ENCODE data around the gene UBA3. TPM values are rescaled to one million over a fixed set of nuclear protein-coding genes. Genes with fewer than 3 reads are reported as not detected.

Gene UBA3
- total RNA-seq, 2 donors from 2014 or later = 74.6 to 76.6 TPM

- Mint-ChIP-seq H3K36me3 (ENCODE audit: low read depth) (peaks cover 60% of the 10 kb centered on the region), H3K4me3 (no peak overlapping the region), H3K27me3 (ENCODE audit: insufficient read depth) (no peaks in the 10 kb centered on the region), H3K4me1 (peaks cover 43% of the 10 kb centered on the region), H3K27ac (no peak overlapping the region), H3K9me3 (no peaks in the 10 kb centered on the region)
- WGBS, 2 experiments (ENCODE audit: insufficient coverage in 1 of 2, insufficient read length in 1 of 2) = 91 to 95% methylated on average over 4 of the region's 5 CpGs
- DNase-seq = no peak
- H3K4me1 ChIP-seq (ENCODE audit: control insufficient read depth, insufficient read depth, low read length) = peaks cover 6% of the 10 kb centered on the region
- H3K9ac ChIP-seq (ENCODE audit: extremely low read depth, low read length, poor library complexity, severe bottlenecking) = no peak overlapping the region
- no peak overlapping the region for H3K4me3 ChIP-seq (ENCODE audit: low read length)
- H3K9me3 ChIP-seq (ENCODE audit: control insufficient read depth, low read length) = no peaks in the 10 kb centered on the region
- no peak overlapping the region for H3K27ac ChIP-seq (ENCODE audit: low read depth, low read length)
- no peak for TF ChIP-seq CTCF (conservative IDR thresholded peaks at IDR 0.05)
- H3K27me3 ChIP-seq (ENCODE audit: control insufficient read depth, insufficient read depth, low read length, poor library complexity, severe bottlenecking) = no peaks in the 10 kb centered on the region
- H3K36me3 ChIP-seq (ENCODE audit: control insufficient read depth, insufficient read depth, low read length) = peaks cover 71% of the 10 kb centered on the region
Observed at GRCh38 chr3:69005791-69006482, 74.2 kb downstream of the UBA3 start.

- peaks cover 64% of the 10 kb centered on the region for H3K36me3 Mint-ChIP-seq (ENCODE audit: low read depth)
- H3K27ac Mint-ChIP-seq = no peak overlapping the region
- H3K4me1 ChIP-seq (ENCODE audit: control insufficient read depth, insufficient read depth, low read length) = peaks cover 6% of the 10 kb centered on the region
- no peak for TF ChIP-seq CTCF (conservative IDR thresholded peaks at IDR 0.05)
- H3K27me3 ChIP-seq (ENCODE audit: control insufficient read depth, insufficient read depth, low read length, poor library complexity, severe bottlenecking) = no peaks in the 10 kb centered on the region
- no peak overlapping the region for H3K27ac ChIP-seq (ENCODE audit: low read depth, low read length)
- no peak overlapping the region for H3K9ac ChIP-seq (ENCODE audit: extremely low read depth, low read length, poor library complexity, severe bottlenecking)
- no peak overlapping the region for H3K4me3 Mint-ChIP-seq
- DNase-seq = no peak
- no peaks in the 10 kb centered on the region for H3K9me3 Mint-ChIP-seq
- H3K27me3 Mint-ChIP-seq (ENCODE audit: insufficient read depth) = no peaks in the 10 kb centered on the region
- H3K4me3 ChIP-seq (ENCODE audit: low read length) = no peak overlapping the region
- H3K4me1 Mint-ChIP-seq = peaks cover 36% of the 10 kb centered on the region
- peaks cover 68% of the 10 kb centered on the region for H3K36me3 ChIP-seq (ENCODE audit: control insufficient read depth, insufficient read depth, low read length)
- WGBS, 2 experiments (ENCODE audit: insufficient coverage in 1 of 2, insufficient read length in 1 of 2) = 93 to 94% methylated on average over 4 to 6 of the region's 6 CpGs
- H3K9me3 ChIP-seq (ENCODE audit: control insufficient read depth, low read length) = no peaks in the 10 kb centered on the region
Observed at GRCh38 chr3:69005071-69005790, 74.9 kb downstream of the UBA3 start.

Small RNA genes within 50 kb of the gene (microRNA-seq; reads per million reads assigned to microRNA genes)
- not detected for gene MIR3136 (ENCODE audit: borderline microRNAs expressed)

Other genes starting within 250 kb of the UBA3 start
- under 1 TPM; 0.42 to 0.73 TPM for gene TAFA4, start 147.8 kb downstream of the UBA3 start, total RNA-seq
- 10 to 100 TPM; 22.2 to 42.8 TPM for gene EOGT, start 66.7 kb downstream of the UBA3 start, total RNA-seq
- 10 to 100 TPM; 25.6 to 31.3 TPM for gene TMF1, start 28.0 kb downstream of the UBA3 start, total RNA-seq
- gene ARL6IP5, start 4.6 kb upstream of the UBA3 start, total RNA-seq = 10 to 100 TPM; 20.6 to 28.7 TPM
- not detected for gene LMOD3, start 42.2 kb upstream of the UBA3 start, total RNA-seq

All from endodermal cell (in vitro differentiated cells).